HuH-7 (cell line): Measurements from ENCODE around the gene PRPSAP2.

Source experiments
- DNase-seq: peaks from one replicate; pipeline ENCODE4 v3.0.0; 2011; ENCODE audit warnings: low spot score

PRPSAP2 gene

GRCh38 chr17:18962494-18962815 lies 104.5 kb downstream of the PRPSAP2 start:
- no peak for DNase-seq

GRCh38 chr17:18963126-18964017 lies 105.4 kb downstream of the PRPSAP2 start:
- DNase-seq: no peak

GRCh38 chr17:18964018-18964351 lies 106.1 kb downstream of the PRPSAP2 start:
- no peak for DNase-seq

- DNase-seq: no peak
Measured at GRCh38 chr17:18964550-18964949, 106.6 kb downstream of the PRPSAP2 start.

- DNase-seq: no peak
Measured at GRCh38 chr17:18965530-18966236, 107.8 kb downstream of the PRPSAP2 start.

GRCh38 chr17:18966831-18967624 lies 109.1 kb downstream of the PRPSAP2 start:
- no peak for DNase-seq

GRCh38 chr17:18967916-18968315 lies 110.0 kb downstream of the PRPSAP2 start:
- DNase-seq: no peak

- no peak for DNase-seq
Measured at GRCh38 chr17:18968345-18968744, 110.4 kb downstream of the PRPSAP2 start.

- no peak for DNase-seq
Measured at GRCh38 chr17:18968945-18969887, 111.3 kb downstream of the PRPSAP2 start.

GRCh38 chr17:18970582-18971480 lies 112.9 kb downstream of the PRPSAP2 start:
- no peak for DNase-seq

- DNase-seq: no peak
Measured at GRCh38 chr17:18971801-18972200, 113.9 kb downstream of the PRPSAP2 start.

- no peak for DNase-seq
Measured at GRCh38 chr17:18974407-18975149, 116.6 kb downstream of the PRPSAP2 start.

GRCh38 chr17:18975597-18975996 lies 117.7 kb downstream of the PRPSAP2 start:
- DNase-seq: no peak

GRCh38 chr17:18976201-18976600 lies 118.3 kb downstream of the PRPSAP2 start:
- no peak for DNase-seq

GRCh38 chr17:18977021-18977420 lies 119.1 kb downstream of the PRPSAP2 start:
- DNase-seq: no peak

- DNase-seq: no peak
Measured at GRCh38 chr17:18977646-18978045, 119.7 kb downstream of the PRPSAP2 start.

- DNase-seq: no peak
Measured at GRCh38 chr17:18978050-18978449, 120.1 kb downstream of the PRPSAP2 start.

- no peak for DNase-seq
Measured at GRCh38 chr17:18978655-18979054, 120.7 kb downstream of the PRPSAP2 start.
